ENCODE results near the gene PDE11A.

GRCh38 chr2:177597759-177598158 is 474.8 kb downstream of the PDE11A start:
- no peak for TF ChIP-seq POLR2A (IDR thresholded peaks at IDR 0.05)
- TF ChIP-seq, protein P1, sequence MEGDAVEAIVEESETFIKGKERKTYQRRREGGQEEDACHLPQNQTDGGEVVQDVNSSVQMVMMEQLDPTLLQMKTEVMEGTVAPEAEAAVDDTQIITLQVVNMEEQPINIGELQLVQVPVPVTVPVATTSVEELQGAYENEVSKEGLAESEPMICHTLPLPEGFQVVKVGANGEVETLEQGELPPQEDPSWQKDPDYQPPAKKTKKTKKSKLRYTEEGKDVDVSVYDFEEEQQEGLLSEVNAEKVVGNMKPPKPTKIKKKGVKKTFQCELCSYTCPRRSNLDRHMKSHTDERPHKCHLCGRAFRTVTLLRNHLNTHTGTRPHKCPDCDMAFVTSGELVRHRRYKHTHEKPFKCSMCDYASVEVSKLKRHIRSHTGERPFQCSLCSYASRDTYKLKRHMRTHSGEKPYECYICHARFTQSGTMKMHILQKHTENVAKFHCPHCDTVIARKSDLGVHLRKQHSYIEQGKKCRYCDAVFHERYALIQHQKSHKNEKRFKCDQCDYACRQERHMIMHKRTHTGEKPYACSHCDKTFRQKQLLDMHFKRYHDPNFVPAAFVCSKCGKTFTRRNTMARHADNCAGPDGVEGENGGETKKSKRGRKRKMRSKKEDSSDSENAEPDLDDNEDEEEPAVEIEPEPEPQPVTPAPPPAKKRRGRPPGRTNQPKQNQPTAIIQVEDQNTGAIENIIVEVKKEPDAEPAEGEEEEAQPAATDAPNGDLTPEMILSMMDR (IDR thresholded peaks at IDR 0.05 in 4 of 5, conservative IDR thresholded peaks at IDR 0.05 in 1 of 5): no peak
